IMR-90 (cell line): ENCODE data around the gene KRT80.

ENCODE experiments used
- BHLHE40 ChIP-seq: fragments of 150-350 bp; IDR thresholded peaks from 2 replicates; pipeline ENCODE4 v1.6.1; 2016; ENCODE audit warnings: mild to moderate bottlenecking, low read depth, low read length
- RAD21 ChIP-seq: IDR thresholded peaks from 2 replicates; pipeline ENCODE4 v1.6.1; 2012; ENCODE audit warnings: low read length, improper control_type of control experiment
- RFX5 ChIP-seq: IDR thresholded peaks from 2 replicates; pipeline ENCODE4 v1.8.0; 2012; ENCODE audit warnings: low read depth, mild to moderate bottlenecking, low read length, moderate library complexity
- TF ChIP-seq, protein P1 (sequence below): fragments of 150-350 bp; IDR thresholded peaks from 2 replicates; pipeline ENCODE4 v1.6.1; 2017; ENCODE audit warnings: mild to moderate bottlenecking, antibody characterized with exemption, low read length, low read depth
- TF ChIP-seq, protein P2 (sequence below): conservative IDR thresholded peaks from 2 replicates; pipeline ENCODE4 v1.5.1; 2012; ENCODE audit warnings: mild to moderate bottlenecking, low read depth, low read length, improper control_type of control experiment

DNA sequence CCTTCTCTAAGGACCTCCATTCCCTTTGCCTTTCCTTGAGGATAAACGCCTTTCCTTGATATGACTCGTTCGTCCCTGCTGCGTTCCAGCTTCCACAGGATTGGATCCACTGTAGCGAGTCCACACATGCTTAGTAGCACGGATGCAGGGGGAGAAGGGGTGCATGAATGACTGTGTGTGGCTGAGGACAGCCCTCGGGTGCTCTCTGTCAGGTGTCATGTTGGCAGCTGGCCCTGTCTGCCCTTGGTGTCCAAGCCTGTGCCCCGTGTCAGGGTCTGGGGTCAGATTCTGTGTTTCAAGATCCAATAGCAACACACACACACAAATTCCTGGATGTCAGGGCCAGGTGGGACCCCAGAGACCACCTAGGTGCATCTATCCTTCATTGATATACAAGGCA is 17.5 kb upstream of the KRT80 start:
- TF ChIP-seq, protein P1, sequence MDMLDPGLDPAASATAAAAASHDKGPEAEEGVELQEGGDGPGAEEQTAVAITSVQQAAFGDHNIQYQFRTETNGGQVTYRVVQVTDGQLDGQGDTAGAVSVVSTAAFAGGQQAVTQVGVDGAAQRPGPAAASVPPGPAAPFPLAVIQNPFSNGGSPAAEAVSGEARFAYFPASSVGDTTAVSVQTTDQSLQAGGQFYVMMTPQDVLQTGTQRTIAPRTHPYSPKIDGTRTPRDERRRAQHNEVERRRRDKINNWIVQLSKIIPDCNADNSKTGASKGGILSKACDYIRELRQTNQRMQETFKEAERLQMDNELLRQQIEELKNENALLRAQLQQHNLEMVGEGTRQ = no peak
- TF ChIP-seq, protein P2, sequence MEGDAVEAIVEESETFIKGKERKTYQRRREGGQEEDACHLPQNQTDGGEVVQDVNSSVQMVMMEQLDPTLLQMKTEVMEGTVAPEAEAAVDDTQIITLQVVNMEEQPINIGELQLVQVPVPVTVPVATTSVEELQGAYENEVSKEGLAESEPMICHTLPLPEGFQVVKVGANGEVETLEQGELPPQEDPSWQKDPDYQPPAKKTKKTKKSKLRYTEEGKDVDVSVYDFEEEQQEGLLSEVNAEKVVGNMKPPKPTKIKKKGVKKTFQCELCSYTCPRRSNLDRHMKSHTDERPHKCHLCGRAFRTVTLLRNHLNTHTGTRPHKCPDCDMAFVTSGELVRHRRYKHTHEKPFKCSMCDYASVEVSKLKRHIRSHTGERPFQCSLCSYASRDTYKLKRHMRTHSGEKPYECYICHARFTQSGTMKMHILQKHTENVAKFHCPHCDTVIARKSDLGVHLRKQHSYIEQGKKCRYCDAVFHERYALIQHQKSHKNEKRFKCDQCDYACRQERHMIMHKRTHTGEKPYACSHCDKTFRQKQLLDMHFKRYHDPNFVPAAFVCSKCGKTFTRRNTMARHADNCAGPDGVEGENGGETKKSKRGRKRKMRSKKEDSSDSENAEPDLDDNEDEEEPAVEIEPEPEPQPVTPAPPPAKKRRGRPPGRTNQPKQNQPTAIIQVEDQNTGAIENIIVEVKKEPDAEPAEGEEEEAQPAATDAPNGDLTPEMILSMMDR = no peak
- TF ChIP-seq RAD21 (no peak), BHLHE40 (no peak), RFX5 (no peak)
